OCI-LY7 (cell line): Measurements from ENCODE around the gene CTU2.

Source experiments
- CTCF ChIP-seq: fragments of 200-600 bp; sonication (generic); conservative IDR thresholded peaks from 2 replicates; pipeline ENCODE4 v1.5.1; 2014; ENCODE audit warnings: mild to moderate bottlenecking, antibody characterized with exemption, low read length, moderate library complexity, mixed read lengths
- EZH2phosphoT487 ChIP-seq: fragments of 200-600 bp; sonication (generic); IDR thresholded peaks from 2 replicates; pipeline ENCODE4 v1.6.1; 2018; ENCODE audit warnings: low read depth, borderline replicate concordance, mild to moderate bottlenecking, mixed run types, antibody characterized with exemption, low read length, moderate library complexity, mixed read lengths

- TF ChIP-seq CTCF, result no peak
- TF ChIP-seq EZH2phosphoT487, result no peak
Measured at GRCh38 chr16:88731699-88732098, 25.4 kb downstream of the CTU2 start.
